ENCODE data around the gene FGF21.
A peak's percentile ranks its signal among the peaks of the same experiment; 100 is the strongest.

Gene FGF21

GRCh38 chr19:48795055-48795684 is 39.8 kb downstream of the FGF21 start:
- peak overlapping the region; percentile 63 for H2AFZ ChIP-seq (ENCODE audit: low read depth, low read length)
- no peaks in the 10 kb centered on the region for H3K36me3 ChIP-seq (replicated peaks; ENCODE audit: low read depth, low read length)

GRCh38 chr19:48795685-48796070 is 40.4 kb downstream of the FGF21 start:
- TF ChIP-seq, protein P1, sequence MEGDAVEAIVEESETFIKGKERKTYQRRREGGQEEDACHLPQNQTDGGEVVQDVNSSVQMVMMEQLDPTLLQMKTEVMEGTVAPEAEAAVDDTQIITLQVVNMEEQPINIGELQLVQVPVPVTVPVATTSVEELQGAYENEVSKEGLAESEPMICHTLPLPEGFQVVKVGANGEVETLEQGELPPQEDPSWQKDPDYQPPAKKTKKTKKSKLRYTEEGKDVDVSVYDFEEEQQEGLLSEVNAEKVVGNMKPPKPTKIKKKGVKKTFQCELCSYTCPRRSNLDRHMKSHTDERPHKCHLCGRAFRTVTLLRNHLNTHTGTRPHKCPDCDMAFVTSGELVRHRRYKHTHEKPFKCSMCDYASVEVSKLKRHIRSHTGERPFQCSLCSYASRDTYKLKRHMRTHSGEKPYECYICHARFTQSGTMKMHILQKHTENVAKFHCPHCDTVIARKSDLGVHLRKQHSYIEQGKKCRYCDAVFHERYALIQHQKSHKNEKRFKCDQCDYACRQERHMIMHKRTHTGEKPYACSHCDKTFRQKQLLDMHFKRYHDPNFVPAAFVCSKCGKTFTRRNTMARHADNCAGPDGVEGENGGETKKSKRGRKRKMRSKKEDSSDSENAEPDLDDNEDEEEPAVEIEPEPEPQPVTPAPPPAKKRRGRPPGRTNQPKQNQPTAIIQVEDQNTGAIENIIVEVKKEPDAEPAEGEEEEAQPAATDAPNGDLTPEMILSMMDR (IDR thresholded peaks at IDR 0.05; ENCODE audit: low read depth, low read length): no peak
- no peak for TF ChIP-seq EZH2phosphoT487 (IDR thresholded peaks at IDR 0.05; ENCODE audit: low read depth)
- H3K27me3 ChIP-seq (ENCODE audit: low read depth, low read length): no peaks in the 10 kb centered on the region
- H3K4me3 ChIP-seq (ENCODE audit: low read length): peak overlapping the region; percentile 78
- H3K9ac ChIP-seq (ENCODE audit: low read length): no peak overlapping the region
- no peaks in the 10 kb centered on the region for H3K9me3 ChIP-seq (ENCODE audit: insufficient read depth, low read length)
- no peaks in the 10 kb centered on the region for H3K79me2 ChIP-seq (ENCODE audit: low read length)
- H3K4me1 ChIP-seq (ENCODE audit: low read length): peaks cover 4% of the 10 kb centered on the region
- no peaks in the 10 kb centered on the region for H3K36me3 ChIP-seq (replicated peaks; ENCODE audit: low read depth, low read length)
- H2AFZ ChIP-seq (ENCODE audit: low read depth, low read length): no peak overlapping the region
- H4K20me1 ChIP-seq (ENCODE audit: insufficient read depth, low read length): no peaks in the 10 kb centered on the region
- H3K27ac ChIP-seq (ENCODE audit: low read length): no peak overlapping the region
- peak overlapping the region; percentile 84; the same call in 1 of the 2 replicates for H3K4me2 ChIP-seq (ENCODE audit: low read length)

More at GRCh38 chr19:48795055-48795684, 39.8 kb downstream of the FGF21 start:
- Histone ChIP-seq H4K20me1 (ENCODE audit: insufficient read depth, low read length) (no peaks in the 10 kb centered on the region), H3K79me2 (ENCODE audit: low read length) (no peaks in the 10 kb centered on the region), H3K27me3 (ENCODE audit: low read depth, low read length) (no peaks in the 10 kb centered on the region), H3K27ac (ENCODE audit: low read length) (no peak overlapping the region), H3K9me3 (ENCODE audit: insufficient read depth, low read length) (no peaks in the 10 kb centered on the region), H3K4me3 (ENCODE audit: low read length) (peak overlapping the region; percentile 78), H3K9ac (ENCODE audit: low read length) (peak overlapping the region; percentile 43), H3K4me1 (ENCODE audit: low read length) (peaks cover 4% of the 10 kb centered on the region), H3K4me2 (ENCODE audit: low read length) (peak overlapping the region; percentile 84)
- no peak for TF ChIP-seq EZH2phosphoT487 (IDR thresholded peaks at IDR 0.05; ENCODE audit: low read depth)
- TF ChIP-seq, protein P1 (IDR thresholded peaks at IDR 0.05; ENCODE audit: low read depth, low read length): peak; percentile 100

DNA sequence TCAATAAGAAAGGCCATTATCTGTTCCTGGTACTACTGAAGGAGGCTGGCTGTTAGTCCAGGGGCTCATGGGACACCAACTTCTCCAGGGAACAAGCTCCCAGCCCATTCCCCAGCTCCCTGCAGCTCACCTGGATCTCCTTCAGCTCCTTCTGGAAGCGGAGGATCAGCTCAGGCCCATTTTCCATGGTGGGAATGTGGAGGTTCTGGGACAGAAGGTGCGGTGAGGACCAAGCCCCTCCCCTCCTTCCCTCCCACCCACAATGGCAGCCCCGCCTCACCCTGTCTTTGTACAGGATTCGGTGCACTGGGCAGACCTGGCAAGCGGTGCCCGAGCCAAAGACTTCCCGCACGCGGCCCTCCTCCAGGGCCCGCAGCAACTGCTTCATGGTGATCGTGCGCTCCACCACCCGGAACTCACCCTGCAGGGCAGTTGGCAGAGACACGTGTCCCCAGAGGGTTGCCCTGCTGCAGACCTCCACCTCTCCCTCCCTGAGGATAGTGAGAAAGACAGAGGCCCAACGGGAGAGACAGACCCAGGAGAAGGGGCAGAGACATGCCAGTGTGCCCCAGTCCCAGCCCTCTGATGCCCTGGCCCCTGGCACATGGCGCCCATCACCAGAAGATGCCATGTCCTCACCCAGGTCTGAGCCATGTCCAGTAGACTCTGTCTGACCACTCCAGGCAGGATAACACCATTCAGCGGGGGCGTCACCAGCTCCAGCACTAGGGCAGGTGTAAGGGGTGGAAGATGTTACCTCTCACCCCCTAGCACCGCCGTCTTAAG is 41.2 kb downstream of the FGF21 start:
- Histone ChIP-seq H3K36me3 (replicated peaks; ENCODE audit: low read depth, low read length) (no peaks in the 10 kb centered on the region), H2AFZ (ENCODE audit: low read depth, low read length) (no peak overlapping the region), H3K4me3 (ENCODE audit: low read length) (no peak overlapping the region), H3K9ac (ENCODE audit: low read length) (no peak overlapping the region), H3K27ac (ENCODE audit: low read length) (no peak overlapping the region), H4K20me1 (ENCODE audit: insufficient read depth, low read length) (no peaks in the 10 kb centered on the region), H3K4me2 (ENCODE audit: low read length) (no peak overlapping the region), H3K9me3 (ENCODE audit: insufficient read depth, low read length) (no peaks in the 10 kb centered on the region), H3K27me3 (ENCODE audit: low read depth, low read length) (no peaks in the 10 kb centered on the region), H3K4me1 (ENCODE audit: low read length) (peaks cover 4% of the 10 kb centered on the region), H3K79me2 (ENCODE audit: low read length) (no peaks in the 10 kb centered on the region)
- no peak for TF ChIP-seq EZH2phosphoT487 (IDR thresholded peaks at IDR 0.05; ENCODE audit: low read depth)
- TF ChIP-seq, protein P1 (IDR thresholded peaks at IDR 0.05; ENCODE audit: low read depth, low read length): no peak

GRCh38 chr19:48797103-48797502 is 41.8 kb downstream of the FGF21 start:
- H3K27me3 ChIP-seq (ENCODE audit: low read depth, low read length): no peaks in the 10 kb centered on the region
- no peak for TF ChIP-seq EZH2phosphoT487 (IDR thresholded peaks at IDR 0.05; ENCODE audit: low read depth)
- TF ChIP-seq, protein P1 (IDR thresholded peaks at IDR 0.05; ENCODE audit: low read depth, low read length): no peak
- no peak overlapping the region for H3K4me3 ChIP-seq (ENCODE audit: low read length)
- H3K9ac ChIP-seq (ENCODE audit: low read length): no peak overlapping the region
- H3K27ac ChIP-seq (ENCODE audit: low read length): no peak overlapping the region
- H3K36me3 ChIP-seq (replicated peaks; ENCODE audit: low read depth, low read length): no peaks in the 10 kb centered on the region
- no peak overlapping the region for H3K4me2 ChIP-seq (ENCODE audit: low read length)
- no peaks in the 10 kb centered on the region for H3K9me3 ChIP-seq (ENCODE audit: insufficient read depth, low read length)
- no peaks in the 10 kb centered on the region for H3K79me2 ChIP-seq (ENCODE audit: low read length)
- H4K20me1 ChIP-seq (ENCODE audit: insufficient read depth, low read length): no peaks in the 10 kb centered on the region
- H2AFZ ChIP-seq (ENCODE audit: low read depth, low read length): no peak overlapping the region
- H3K4me1 ChIP-seq (ENCODE audit: low read length): peaks cover 4% of the 10 kb centered on the region
